ENCODE measurements around the gene BMP2. TPM values are rescaled to one million over a fixed set of nuclear protein-coding genes. Genes with fewer than 3 reads are reported as not detected.

Gene BMP2
- total RNA-seq, 3 donors from 2014 or later: 22.5 to 64.5 (median 46.1) TPM

DNA sequence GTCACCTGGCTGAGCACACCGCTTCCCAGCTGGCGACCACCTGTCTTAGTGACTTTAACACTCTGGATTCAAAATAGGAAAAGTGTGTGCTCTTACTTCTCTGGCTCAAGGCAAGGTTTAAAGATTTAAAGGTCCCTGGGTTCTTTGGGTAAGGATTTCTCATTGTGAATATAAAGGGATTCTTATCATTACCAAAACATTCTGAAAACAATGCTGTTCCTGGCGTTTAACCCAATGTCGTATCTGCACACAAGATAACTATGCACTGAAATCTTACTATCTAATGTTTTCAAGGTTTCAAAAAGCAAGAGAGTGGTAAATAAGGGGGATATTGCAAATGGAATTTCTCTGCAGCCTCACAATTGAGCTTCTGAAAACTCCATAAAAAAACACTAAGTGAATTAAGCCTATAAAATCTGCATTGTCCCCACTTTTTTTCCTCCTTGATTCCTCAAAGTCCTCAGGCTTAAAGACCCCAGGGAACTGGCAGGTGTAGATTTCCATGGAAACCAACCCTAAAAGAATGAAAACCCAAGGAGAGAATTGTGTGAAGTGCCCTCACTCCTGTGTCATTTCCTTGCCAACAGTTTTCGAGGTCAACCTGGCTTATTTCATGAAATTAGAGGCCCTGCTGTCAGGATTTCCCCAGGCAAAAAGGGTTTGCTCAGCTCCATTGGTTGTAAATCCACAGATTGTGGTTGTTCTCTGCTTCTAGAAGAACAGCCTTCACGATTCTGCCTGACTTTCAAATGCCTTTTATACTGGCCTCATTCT is 44.0 kb downstream of the BMP2 start:
- no peak for ATAC-seq
- intact Hi-C loops (cut with DNase I, micrococcal nuclease): no loop called here
- TF ChIP-seq, protein P1, sequence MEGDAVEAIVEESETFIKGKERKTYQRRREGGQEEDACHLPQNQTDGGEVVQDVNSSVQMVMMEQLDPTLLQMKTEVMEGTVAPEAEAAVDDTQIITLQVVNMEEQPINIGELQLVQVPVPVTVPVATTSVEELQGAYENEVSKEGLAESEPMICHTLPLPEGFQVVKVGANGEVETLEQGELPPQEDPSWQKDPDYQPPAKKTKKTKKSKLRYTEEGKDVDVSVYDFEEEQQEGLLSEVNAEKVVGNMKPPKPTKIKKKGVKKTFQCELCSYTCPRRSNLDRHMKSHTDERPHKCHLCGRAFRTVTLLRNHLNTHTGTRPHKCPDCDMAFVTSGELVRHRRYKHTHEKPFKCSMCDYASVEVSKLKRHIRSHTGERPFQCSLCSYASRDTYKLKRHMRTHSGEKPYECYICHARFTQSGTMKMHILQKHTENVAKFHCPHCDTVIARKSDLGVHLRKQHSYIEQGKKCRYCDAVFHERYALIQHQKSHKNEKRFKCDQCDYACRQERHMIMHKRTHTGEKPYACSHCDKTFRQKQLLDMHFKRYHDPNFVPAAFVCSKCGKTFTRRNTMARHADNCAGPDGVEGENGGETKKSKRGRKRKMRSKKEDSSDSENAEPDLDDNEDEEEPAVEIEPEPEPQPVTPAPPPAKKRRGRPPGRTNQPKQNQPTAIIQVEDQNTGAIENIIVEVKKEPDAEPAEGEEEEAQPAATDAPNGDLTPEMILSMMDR (IDR thresholded peaks at IDR 0.05): no peak
- Histone ChIP-seq H3K4me3 (no peak overlapping the region), H3K9me3 (peaks cover 1% of the 10 kb centered on the region), H3K36me3 (ENCODE audit: low read depth) (no peaks in the 10 kb centered on the region), H3K4me1 (ENCODE audit: low read depth) (no peaks in the 10 kb centered on the region)
- DNase-seq: no peak

DNA sequence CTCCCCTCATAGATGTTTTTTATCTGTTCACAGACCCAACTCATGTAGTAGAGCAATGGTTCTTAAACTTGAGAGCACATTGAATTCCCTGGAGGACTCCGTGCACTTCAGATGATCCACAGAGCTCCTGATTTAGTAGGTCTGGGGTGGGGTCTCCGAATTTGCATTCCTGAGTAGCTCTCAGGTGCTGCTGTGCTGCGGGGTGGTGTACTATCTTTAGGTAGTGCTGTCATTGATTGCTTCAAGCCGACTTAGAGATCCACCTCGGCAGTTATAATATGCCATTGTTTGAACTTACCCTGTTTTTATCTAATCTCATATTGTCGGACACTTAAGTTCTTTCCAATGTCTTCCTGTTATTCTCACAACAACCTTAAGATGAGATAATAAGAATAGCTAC is 45.0 kb downstream of the BMP2 start:
- Histone ChIP-seq H3K36me3 (ENCODE audit: low read depth) (no peaks in the 10 kb centered on the region), H3K4me1 (ENCODE audit: low read depth) (no peaks in the 10 kb centered on the region), H3K4me3 (no peak overlapping the region), H3K9me3 (no peaks in the 10 kb centered on the region)
- no peak for DNase-seq
- intact Hi-C loops (cut with DNase I, micrococcal nuclease): no loop called here
- ATAC-seq: no peak
- TF ChIP-seq, protein P1 (IDR thresholded peaks at IDR 0.05): no peak

DNA sequence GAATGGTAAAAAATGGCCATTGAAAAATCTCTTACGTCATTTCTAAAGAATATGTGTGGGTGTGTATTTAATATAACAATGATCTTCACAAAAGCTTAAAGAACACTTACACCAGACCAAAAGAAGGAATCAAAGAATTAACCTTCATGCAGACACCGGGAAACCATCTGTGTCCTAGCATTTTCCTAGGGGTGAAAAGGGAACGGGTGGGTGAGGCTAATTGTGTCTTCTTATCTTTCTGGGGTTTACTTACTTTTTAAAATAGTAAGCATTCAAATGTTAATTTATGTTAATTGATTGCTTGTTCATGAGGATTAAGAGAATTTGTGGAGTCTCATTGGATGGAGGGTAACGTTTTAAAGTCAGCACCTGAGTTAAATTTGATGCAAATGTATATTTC is 47.5 kb downstream of the BMP2 start:
- no peak overlapping the region for H3K4me3 ChIP-seq
- intact Hi-C loops (cut with DNase I, micrococcal nuclease): loop anchor here in 1 of 2 donors (5.0 kb wide), 1 partner anchor 178 kb away; no protein-coding TSS in a partner anchor
- DNase-seq: no peak
- no peaks in the 10 kb centered on the region for H3K9me3 ChIP-seq
- no peak for ATAC-seq
- H3K4me1 ChIP-seq (ENCODE audit: low read depth): no peaks in the 10 kb centered on the region
- TF ChIP-seq, protein P1 (IDR thresholded peaks at IDR 0.05): no peak
- no peaks in the 10 kb centered on the region for H3K36me3 ChIP-seq (ENCODE audit: low read depth)

DNA sequence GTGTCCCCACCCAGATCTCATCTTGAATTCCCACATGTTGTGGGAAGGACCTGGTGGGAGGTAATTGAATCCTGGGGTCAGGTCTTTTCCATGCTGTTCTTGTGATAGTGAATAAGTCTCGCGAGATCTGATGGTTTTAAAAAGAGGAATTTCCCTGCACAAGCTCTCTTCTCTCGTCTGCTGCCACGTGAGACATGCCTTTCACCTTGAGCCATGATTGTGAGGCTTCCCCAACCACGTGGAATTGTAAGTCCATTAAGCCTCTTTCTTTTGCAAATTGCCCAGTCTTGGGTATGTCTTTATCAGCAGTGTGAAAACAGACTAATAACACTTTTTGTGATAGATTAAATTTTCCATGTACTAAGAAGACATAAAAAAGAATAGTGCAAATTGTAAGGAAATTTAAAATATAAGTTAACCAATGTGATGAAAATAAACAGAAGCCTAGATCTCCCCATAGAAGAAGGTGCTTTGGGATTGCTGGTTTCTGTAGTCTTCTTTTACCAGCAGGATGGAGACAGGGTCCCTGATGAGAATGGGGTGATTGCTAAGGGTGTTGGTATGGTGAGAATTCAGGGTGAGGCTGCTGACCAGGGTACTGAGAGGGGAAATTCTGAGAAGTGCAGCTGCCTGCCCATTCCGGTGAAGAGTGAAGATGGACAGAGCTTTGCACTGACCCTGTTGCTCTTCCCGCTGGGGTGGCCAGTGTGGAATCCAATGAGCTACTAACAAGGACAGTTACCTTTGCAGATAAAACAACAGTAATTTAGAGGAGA is 50.7 kb downstream of the BMP2 start:
- H3K4me1 ChIP-seq (ENCODE audit: low read depth): no peaks in the 10 kb centered on the region
- intact Hi-C loops (cut with DNase I, micrococcal nuclease): loop anchor here in 1 of 2 donors (5.0 kb wide), 1 partner anchor 181 kb away; no protein-coding TSS in a partner anchor
- no peaks in the 10 kb centered on the region for H3K36me3 ChIP-seq (ENCODE audit: low read depth)
- ATAC-seq: no peak
- no peaks in the 10 kb centered on the region for H3K9me3 ChIP-seq
- H3K4me3 ChIP-seq: no peak overlapping the region
- TF ChIP-seq, protein P1 (IDR thresholded peaks at IDR 0.05): no peak
- no peak for DNase-seq

DNA sequence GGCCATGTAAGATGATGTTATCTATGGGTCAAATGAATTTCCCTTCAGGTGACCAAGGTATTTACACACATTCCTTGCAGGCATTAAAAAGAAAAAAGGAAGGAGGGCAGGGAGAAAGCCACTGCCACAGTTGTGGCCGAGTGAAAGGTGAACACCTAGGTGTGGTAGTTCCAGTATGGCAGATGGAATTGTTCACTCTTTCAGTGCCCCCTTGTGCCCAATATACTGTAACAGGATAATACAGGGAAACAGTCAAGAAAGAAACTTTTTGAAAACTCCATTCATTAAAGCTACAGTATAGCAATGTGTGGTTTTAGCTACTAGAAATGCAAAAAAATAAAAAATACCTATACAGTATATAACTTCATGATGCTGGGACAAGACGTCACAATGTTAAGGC is 52.1 kb downstream of the BMP2 start:
- intact Hi-C loops (cut with DNase I, micrococcal nuclease): loop anchor here in 1 of 2 donors (5.0 kb wide), 1 partner anchor 182 kb away; no protein-coding TSS in a partner anchor
- TF ChIP-seq, protein P1 (IDR thresholded peaks at IDR 0.05): no peak
- H3K4me1 ChIP-seq (ENCODE audit: low read depth): no peaks in the 10 kb centered on the region
- H3K9me3 ChIP-seq: no peaks in the 10 kb centered on the region
- ATAC-seq (peak; percentile 90), DNase-seq (peak in 1 of 3 donors; percentile 64)
- no peaks in the 10 kb centered on the region for H3K36me3 ChIP-seq (ENCODE audit: low read depth)
- H3K4me3 ChIP-seq: no peak overlapping the region
